ENCODE data around the gene GNAS-AS1.

GNAS-AS1 gene

DNA sequence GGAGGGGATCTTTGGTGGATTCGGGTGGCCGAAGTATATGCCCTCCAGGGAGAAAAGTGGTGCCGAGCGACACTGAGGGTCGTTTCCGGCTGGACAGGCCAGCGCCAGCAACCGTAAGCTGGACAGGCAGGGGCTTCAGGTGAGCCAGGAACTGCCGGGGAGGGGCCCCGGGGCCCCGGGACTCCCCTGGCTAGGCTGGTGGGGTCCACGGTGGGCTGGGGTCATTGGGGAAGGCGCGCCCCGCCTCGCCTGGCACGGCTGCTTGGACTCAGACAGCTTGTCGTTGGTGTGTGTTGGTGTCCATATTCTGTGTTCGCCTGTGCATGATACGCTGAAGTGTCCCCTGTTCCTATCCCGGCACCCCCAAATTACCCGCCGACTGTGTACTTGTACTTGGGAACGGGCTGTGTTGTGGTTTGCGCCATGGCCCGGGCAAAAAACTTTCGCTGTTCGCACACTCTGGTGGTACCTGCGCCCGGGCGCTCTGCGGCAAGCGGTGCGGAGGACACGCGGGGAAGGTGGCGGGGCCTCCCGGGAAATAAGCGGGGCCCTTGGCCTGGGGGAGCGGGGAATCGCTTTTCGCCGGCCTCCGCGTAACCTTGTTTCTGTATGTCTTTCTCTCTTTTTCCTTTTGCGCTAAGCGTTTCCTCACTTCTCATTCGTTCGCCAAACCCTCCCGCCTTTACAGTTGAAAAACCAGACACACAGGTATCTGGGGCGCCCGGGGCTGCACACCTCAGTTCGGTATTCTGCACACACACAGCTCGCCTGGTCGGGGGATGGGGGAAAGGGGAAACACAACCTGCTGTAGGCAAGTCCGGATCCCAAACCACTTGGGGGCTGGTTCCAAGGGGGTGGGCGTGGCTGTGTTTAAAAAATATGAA is 5.0 kb upstream of the GNAS-AS1 start:
- no peak for DNase-seq

DNA sequence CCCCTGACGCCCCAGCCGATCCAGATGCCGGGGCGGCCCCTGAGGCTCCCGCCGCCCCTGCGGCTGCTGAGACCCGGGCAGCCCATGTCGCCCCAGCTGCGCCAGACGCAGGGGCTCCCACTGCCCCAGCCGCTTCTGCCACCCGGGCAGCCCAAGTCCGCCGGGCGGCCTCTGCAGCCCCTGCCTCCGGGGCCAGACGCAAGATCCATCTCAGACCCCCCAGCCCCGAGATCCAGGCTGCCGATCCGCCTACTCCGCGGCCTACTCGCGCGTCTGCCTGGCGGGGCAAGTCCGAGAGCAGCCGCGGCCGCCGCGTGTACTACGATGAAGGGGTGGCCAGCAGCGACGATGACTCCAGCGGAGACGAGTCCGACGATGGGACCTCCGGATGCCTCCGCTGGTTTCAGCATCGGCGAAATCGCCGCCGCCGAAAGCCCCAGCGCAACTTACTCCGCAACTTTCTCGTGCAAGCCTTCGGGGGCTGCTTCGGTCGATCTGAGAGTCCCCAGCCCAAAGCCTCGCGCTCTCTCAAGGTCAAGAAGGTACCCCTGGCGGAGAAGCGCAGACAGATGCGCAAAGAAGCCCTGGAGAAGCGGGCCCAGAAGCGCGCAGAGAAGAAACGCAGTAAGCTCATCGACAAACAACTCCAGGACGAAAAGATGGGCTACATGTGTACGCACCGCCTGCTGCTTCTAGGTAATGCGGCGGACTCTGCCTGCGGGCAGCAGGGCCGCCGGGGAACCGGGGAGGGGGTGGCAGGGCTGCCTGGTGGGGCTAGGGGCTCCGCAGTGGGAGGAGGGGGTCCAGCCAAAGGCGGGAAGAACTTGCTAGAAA is 4.2 kb upstream of the GNAS-AS1 start:
- DNase-seq = no peak

- DNase-seq = no peak
Observed at GRCh38 chr20:58853976-58854637, 3.4 kb upstream of the GNAS-AS1 start.

GRCh38 chr20:58853466-58853865 is 2.8 kb upstream of the GNAS-AS1 start:
- DNase-seq = no peak

DNA sequence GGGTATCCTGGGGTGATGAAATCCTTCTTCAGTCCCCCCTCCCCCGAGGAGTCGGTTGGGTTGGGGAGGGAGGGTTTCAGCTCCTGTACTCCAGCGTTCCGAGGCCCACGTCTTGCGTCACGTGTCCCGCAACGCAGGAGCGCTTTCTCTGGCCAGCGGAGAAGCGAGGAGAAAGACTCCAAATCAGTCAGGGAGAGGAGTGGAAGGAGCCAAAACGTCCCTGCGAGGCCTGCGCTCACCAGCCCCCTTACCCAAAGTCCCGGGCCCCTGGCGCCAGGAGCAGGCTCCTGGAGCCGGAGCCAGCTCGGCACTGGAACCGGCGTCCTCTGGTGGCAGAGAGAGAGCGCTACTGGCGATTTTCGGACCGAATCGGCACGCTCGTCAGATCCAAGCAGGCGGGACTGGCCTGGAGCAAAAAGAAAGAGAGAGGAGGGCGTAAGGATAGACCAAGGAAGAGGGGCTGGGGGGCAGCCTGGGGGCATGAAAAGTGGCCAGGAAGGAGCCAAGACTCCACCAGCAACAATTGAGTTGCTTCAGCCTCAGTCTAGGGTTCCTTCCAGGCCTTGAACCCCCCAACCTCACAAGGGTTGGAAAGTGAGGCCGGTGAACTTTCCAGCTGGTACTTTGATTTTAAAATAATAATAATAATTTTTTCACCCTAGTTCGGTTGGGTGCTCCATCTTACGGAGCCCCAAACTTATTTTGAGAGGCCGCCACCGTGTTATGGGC is 2.0 kb upstream of the GNAS-AS1 start, which contains the start of gene GNAS:
Gene GNAS (plus strand): TSS at position 174 of the 729 bp plus-strand sequence.
- DNase-seq = peak; percentile 36 to 55

GRCh38 chr20:58851969-58852458 is 1.3 kb upstream of the GNAS-AS1 start:
- DNase-seq = no peak

DNA sequence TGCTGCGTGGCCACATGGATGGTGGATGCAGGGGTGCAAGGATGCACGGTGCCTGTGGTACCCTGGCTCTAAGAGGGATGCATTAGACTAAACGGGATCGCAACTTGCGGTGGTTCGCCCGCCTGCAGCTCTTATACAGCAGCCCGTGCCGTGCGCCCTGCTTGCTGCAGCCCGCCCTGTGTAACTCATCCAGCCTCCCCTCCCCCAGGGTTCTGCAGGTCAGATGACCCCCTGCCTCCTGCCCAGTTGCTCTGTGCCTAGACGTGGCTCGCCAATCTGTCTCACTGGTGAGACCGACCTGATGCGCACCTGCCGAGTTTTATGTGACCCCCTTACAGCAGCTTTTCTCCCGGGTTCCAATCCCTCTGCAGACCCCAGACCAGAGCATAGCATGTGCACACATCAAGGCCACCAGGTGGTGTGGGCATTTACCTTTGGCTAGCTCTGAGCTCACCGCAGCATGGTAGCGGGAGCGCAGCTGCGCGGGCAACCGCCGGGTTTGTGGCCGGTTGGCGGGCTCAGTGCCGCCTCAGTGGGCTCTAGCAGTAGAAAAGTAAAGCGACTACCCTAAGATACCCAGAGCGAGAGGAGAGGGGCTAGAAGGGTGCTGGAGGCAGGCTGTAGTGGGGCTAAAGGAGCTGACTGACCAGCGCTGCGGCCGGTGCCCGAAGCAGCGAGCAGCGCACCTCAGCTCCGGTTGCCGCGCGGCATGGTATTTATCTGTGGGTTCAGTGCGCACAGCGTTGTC is 693 bp upstream of the GNAS-AS1 start:
- DNase-seq = no peak

GRCh38 chr20:58847463-58847862 is 3.2 kb downstream of the GNAS-AS1 start:
- DNase-seq = no peak

DNA sequence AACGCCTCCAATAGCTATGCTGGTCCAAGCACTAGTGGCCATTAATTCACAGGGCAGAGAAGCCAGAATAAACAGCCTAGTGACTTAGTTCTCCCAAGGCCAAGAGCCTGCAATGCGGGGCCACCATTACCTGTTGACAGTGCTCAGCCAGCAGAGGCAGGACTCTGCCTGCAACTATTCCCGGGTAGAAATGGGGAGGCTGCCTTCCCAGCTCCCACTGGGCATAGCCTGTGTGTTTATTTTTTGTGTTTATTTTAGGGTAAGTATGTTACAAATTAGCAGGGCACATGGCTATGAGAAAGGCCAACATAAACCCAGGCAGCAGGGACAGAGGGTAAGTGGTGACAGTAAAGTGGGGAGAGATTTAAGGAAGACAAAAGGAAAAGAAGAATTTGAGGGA is 5.0 kb downstream of the GNAS-AS1 start:
- DNase-seq = no peak

- DNase-seq = no peak
Observed at GRCh38 chr20:58843128-58843556, 7.6 kb downstream of the GNAS-AS1 start.

GRCh38 chr20:58842276-58842675 is 8.4 kb downstream of the GNAS-AS1 start:
- DNase-seq = no peak

DNA sequence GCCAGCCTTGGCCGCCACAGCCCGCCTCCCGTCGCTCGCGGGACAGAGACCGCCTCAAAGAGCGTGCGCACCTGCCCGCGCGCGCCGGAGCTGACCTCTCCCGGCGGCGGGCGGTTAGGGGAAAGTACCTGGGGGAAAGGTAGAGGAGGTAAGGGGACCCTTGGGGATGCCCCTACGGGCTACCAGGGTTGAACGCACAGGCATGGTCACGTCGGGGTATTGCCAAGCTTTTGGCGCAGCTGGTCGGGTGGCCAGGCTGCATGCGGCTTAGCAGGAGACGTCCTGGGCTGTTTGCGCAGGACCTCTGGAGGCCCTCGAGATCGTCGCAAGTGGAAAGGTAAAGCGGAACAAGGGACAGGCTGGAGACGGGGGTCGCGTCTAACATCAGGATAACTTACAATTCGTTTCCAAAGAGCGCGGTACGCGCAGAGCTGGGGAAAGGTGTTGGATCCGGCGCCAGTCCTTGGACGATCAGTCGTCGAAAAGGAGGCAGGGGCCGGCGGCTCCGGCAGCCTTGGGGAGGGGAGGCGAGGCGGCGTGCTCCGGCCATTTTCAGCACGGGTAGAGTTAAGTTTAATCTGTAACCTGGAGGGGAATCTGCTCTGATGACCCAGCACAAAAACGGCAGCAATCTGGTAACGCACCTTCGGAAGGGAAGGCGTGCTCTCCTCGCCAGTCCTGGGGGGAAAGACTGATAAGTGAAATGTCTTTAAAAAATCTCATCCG is 9.0 kb downstream of the GNAS-AS1 start:
- DNase-seq = no peak

- DNase-seq = no peak
Observed at GRCh38 chr20:58840816-58841538, 9.7 kb downstream of the GNAS-AS1 start.

DNA sequence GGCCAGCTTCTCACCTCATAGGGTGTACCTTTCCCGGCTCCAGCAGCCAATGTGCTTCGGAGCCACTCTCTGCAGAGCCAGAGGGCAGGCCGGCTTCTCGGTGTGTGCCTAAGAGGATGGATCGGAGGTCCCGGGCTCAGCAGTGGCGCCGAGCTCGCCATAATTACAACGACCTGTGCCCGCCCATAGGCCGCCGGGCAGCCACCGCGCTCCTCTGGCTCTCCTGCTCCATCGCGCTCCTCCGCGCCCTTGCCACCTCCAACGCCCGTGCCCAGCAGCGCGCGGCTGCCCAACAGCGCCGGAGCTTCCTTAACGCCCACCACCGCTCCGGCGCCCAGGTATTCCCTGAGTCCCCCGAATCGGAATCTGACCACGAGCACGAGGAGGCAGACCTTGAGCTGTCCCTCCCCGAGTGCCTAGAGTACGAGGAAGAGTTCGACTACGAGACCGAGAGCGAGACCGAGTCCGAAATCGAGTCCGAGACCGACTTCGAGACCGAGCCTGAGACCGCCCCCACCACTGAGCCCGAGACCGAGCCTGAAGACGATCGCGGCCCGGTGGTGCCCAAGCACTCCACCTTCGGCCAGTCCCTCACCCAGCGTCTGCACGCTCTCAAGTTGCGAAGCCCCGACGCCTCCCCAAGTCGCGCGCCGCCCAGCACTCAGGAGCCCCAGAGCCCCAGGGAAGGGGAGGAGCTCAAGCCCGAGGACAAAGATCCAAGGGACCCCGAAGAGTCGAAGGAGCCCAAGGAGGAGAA is 10.5 kb downstream of the GNAS-AS1 start:
- DNase-seq = no peak

DNA sequence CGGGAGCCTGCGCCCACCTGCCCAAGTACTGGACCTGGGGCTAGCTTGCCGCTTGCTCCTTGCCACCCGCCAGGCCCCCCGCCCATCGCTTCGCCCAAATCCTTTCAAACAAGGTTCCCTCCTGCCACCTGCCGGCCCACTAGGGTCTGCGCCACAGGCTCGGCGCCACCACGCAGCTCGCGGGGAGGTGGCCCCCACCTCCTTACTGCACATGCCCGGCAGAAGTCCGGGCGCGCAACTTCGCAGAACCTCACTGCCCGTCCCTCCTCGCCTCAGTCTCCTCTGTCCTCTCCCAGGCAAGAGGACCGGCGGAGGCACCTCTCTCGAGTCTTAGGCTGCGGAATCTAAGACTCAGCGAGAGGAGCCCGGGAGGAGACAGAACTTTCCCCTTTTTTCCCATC is 11.2 kb downstream of the GNAS-AS1 start:
- peak; percentile 23 to 45 for DNase-seq

- no peak for DNase-seq
Observed at GRCh38 chr20:58838174-58838573, 12.5 kb downstream of the GNAS-AS1 start.

DNA sequence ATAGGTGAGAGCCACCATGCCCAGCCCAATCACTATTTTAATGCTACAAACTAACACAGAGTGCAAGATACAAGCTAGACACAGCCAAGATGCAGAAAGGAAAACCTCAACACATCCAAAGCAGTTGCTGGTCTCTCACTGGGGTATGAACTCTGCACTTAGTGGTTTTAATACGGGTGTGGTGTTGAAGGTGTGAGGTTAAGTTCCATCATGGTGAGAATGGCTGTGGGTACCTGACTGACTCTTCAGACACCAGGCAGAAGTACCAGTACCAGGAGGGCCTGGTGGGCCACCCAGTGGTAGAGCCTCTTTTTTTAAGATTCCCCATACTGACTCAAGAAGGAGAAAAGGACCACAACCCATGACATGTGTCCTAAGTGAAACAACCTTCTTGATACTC is 13.0 kb downstream of the GNAS-AS1 start:
- DNase-seq = no peak

DNA sequence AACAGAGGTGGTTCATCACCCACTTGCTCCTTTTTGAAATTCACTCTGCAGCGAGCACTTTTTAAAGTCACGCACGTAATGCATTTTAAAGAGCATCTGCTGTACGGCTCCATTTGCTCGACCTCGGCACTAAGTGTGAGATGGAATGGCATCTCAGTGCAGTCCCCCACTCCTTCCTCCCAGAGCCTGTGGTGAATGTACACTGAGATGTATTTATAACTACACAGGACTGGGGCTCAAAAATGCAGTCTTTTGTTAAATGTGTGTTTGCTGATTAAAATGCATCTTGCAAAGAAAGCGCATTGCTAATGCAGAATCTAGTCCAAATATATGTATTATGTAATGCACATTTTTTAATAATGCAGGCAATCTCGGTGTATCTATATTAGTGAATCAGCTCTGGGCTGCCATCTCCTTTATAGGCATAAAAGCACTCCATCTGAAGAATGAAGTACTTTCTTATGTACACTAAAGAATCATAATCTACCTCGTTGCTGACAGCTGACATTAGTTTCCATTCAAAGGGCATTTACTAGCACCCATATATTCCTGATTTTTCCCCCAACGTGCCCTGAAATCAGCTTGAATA is 14.0 kb downstream of the GNAS-AS1 start:
- no peak for DNase-seq

DNA sequence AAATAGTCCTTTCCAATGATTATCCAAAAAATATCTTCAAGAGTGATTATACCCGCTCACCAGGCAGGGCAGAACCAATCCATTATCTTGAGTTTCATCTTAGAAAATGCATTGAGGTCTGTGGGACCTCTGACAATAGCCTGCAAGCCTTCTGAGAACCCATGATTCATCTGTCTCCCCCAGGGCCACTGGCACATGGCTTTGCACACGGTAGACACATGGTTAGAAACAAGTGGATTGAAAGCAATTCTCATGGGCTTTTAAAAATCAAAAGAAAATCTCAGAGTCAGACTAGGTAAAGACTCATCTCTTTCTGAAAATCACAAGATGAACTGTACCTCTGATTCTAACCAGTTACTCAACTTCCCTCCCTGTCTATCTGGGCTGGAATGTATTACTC is 15.5 kb downstream of the GNAS-AS1 start:
- no peak for DNase-seq

Measured in CD4-positive, alpha-beta T cell treated with Interleukin-4 for 1 hour (primary cell).